ENCODE results near the gene ATXN7. TPM values are rescaled to one million over a fixed set of nuclear protein-coding genes. Genes with fewer than 3 reads are reported as not detected.

ATXN7 gene
- total RNA-seq, 2 experiments from 2014 or later = 15.2 to 35.2 TPM

GRCh38 chr3:64026346-64026745, 162.7 kb downstream of the ATXN7 start:
- Histone ChIP-seq H3K4me1 (ENCODE audit: insufficient read depth, low read length, poor library complexity, severe bottlenecking) (peaks cover 20% of the 10 kb centered on the region), H3K27ac (ENCODE audit: low read depth, low read length, poor library complexity, severe bottlenecking) (no peak overlapping the region), H4K20me1 (ENCODE audit: insufficient read depth, low read length) (peaks cover 7% of the 10 kb centered on the region; the same call in 1 of the 2 replicates), H3K36me3 (ENCODE audit: insufficient read depth, low read length) (peaks cover 8% of the 10 kb centered on the region), H3K79me2 (ENCODE audit: insufficient read depth, low read depth, low read length) (peaks cover 18% of the 10 kb centered on the region), H3K4me3 (ENCODE audit: low read depth, low read length, poor library complexity, severe bottlenecking) (no peak overlapping the region), H3K9me3 (ENCODE audit: low read length) (no peaks in the 10 kb centered on the region), H3K9me2 (ENCODE audit: insufficient read depth, low read length) (no peaks in the 10 kb centered on the region), H3K4me2 (ENCODE audit: low read length) (no peak overlapping the region), H2AFZ (ENCODE audit: low read length) (no peak overlapping the region)
- ChIA-PET CTCF (ENCODE audit: unreplicated experiment) (no interaction called here), POLR2A (interaction anchor here (1.3 kb wide), 1 partner anchor 458 kb away, joined by 3 read pairs; no protein-coding TSS in a partner anchor)
- TF ChIP-seq EZH2phosphoT487 (IDR thresholded peaks at IDR 0.05; ENCODE audit: borderline replicate concordance, low read depth, low read length) (no peak), CTCF (conservative IDR thresholded peaks at IDR 0.05; ENCODE audit: low read length) (no peak)
- intact Hi-C loops (cut with micrococcal nuclease; ENCODE audit: unreplicated experiment) = no loop called here
- BruUV-seq (replicated peaks) = no TSS peak
- no peak for DNase-seq (ENCODE audit: low spot score)

- Histone ChIP-seq H3K36me3 (ENCODE audit: insufficient read depth, low read length) (no peaks in the 10 kb centered on the region), H3K79me2 (ENCODE audit: insufficient read depth, low read depth, low read length) (peaks cover 5% of the 10 kb centered on the region; the same call in 1 of the 2 replicates), H2AFZ (ENCODE audit: low read length) (no peak overlapping the region), H3K9me2 (ENCODE audit: insufficient read depth, low read length) (no peaks in the 10 kb centered on the region), H3K27ac (ENCODE audit: low read depth, low read length, poor library complexity, severe bottlenecking) (no peak overlapping the region), H3K4me1 (ENCODE audit: insufficient read depth, low read length, poor library complexity, severe bottlenecking) (peaks cover 10% of the 10 kb centered on the region), H3K9me3 (ENCODE audit: low read length) (no peaks in the 10 kb centered on the region), H4K20me1 (ENCODE audit: insufficient read depth, low read length) (no peaks in the 10 kb centered on the region; the same call in 1 of the 2 replicates), H3K4me2 (ENCODE audit: low read length) (no peak overlapping the region), H3K4me3 (ENCODE audit: low read depth, low read length, poor library complexity, severe bottlenecking) (no peak overlapping the region)
- POLR2A ChIA-PET = interaction anchor here (1.3 kb wide), 1 partner anchor 457 kb away, joined by 3 read pairs; no protein-coding TSS in a partner anchor
- CTCF ChIA-PET (ENCODE audit: unreplicated experiment) = no interaction called here
- no peak for TF ChIP-seq EZH2phosphoT487 (IDR thresholded peaks at IDR 0.05; ENCODE audit: borderline replicate concordance, low read depth, low read length)
- no peak for TF ChIP-seq CTCF (conservative IDR thresholded peaks at IDR 0.05; ENCODE audit: low read length)
- DNase-seq (ENCODE audit: low spot score) = no peak
- BruUV-seq (replicated peaks) = no TSS peak
- intact Hi-C loops (cut with micrococcal nuclease; ENCODE audit: unreplicated experiment) = no loop called here
Observed at GRCh38 chr3:64027658-64028057, 164.0 kb downstream of the ATXN7 start.

GRCh38 chr3:64028754-64029153, 165.1 kb downstream of the ATXN7 start:
- intact Hi-C loops (cut with micrococcal nuclease; ENCODE audit: unreplicated experiment) = no loop called here
- Histone ChIP-seq H3K4me2 (ENCODE audit: low read length) (no peak overlapping the region), H3K4me1 (ENCODE audit: insufficient read depth, low read length, poor library complexity, severe bottlenecking) (peaks cover 8% of the 10 kb centered on the region), H3K27ac (ENCODE audit: low read depth, low read length, poor library complexity, severe bottlenecking) (no peak overlapping the region), H3K9me3 (ENCODE audit: low read length) (no peaks in the 10 kb centered on the region), H3K79me2 (ENCODE audit: insufficient read depth, low read depth, low read length) (no peaks in the 10 kb centered on the region), H3K9me2 (ENCODE audit: insufficient read depth, low read length) (no peaks in the 10 kb centered on the region), H4K20me1 (ENCODE audit: insufficient read depth, low read length) (no peaks in the 10 kb centered on the region), H3K4me3 (ENCODE audit: low read depth, low read length, poor library complexity, severe bottlenecking) (no peak overlapping the region), H2AFZ (ENCODE audit: low read length) (no peak overlapping the region), H3K36me3 (ENCODE audit: insufficient read depth, low read length) (no peaks in the 10 kb centered on the region)
- DNase-seq (ENCODE audit: low spot score) = no peak
- ChIA-PET CTCF (ENCODE audit: unreplicated experiment) (no interaction called here), POLR2A (interaction anchor here (0.6 kb wide), 1 partner anchor 1357 kb away, joined by 3 read pairs; no protein-coding TSS in a partner anchor)
- no TSS peak for BruUV-seq (replicated peaks)
- TF ChIP-seq CTCF (conservative IDR thresholded peaks at IDR 0.05; ENCODE audit: low read length) = no peak
- TF ChIP-seq EZH2phosphoT487 (IDR thresholded peaks at IDR 0.05; ENCODE audit: borderline replicate concordance, low read depth, low read length) = no peak

Measured in OCI-LY7 (cell line).